NOMO-1 treated with DMSO at 0.1 percent for 48 hours (cell line): Measurements from ENCODE around the gene EWSR1.
"Not testable (repeated sequence)": the region's sequence is repeated elsewhere in the genome, so short reads cannot be mapped to it uniquely, and the experiment has no call there.

Source experiments
- DNase-seq: peaks from one replicate; lab custom pipeline; 2025; ENCODE audit not compliant: unreplicated experiment; lab: John Stamatoyannopoulos, UW

Gene EWSR1

DNA sequence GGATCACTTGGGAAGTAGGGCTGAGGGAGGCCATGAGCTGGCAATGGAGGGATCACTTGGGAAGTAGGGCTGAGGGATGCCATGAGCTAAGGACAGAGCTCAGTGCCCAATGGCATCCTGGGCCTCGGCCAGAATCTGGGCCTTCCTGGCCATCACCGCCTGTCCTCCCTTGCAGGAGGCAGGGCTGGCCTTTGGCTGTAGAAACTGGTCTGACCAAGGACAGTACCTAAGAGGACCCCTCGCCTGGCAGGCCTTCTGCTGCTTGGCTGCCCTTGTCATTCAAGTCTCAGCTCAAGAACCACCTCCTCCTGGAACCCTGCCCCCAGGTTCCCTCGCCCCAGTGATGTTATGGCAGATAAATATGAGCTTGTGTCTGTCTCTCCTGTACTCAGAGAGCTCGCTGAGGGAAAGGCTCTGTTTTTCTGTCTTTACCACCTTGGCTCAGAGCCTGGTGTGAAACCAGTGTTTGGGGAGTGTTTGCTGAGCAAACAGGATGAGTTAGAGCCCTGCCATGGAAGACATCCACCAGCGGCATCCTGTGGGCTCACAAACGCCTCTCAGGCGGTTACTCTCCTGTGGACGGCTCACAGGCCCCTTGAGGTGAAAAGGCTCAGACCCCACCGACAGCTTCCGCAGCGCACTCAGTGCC is 66.8 kb downstream of the EWSR1 start:
- no peak for DNase-seq

DNA sequence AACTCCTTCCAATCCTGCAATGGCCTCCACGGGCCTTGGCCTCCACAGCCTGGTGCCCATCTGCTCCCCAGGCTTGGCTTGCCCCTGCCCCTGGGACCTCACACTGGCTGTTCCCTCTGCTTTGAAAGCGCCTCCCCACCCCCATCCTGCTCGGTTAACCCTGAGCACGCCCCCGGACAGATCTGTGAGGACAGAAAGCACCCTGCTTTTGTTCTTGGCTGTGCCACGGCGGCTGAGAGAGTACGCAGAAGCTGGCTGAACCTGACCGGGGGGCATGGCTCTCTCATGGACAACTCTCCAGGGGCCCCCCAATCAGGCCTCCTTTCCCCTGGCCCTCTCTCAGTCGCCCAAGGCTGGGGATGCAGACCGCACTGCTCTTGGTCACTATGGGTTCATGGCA is 67.6 kb downstream of the EWSR1 start:
- no peak for DNase-seq

- no peak for DNase-seq
Observed at GRCh38 chr22:29336751-29337490, 68.9 kb downstream of the EWSR1 start.

DNA sequence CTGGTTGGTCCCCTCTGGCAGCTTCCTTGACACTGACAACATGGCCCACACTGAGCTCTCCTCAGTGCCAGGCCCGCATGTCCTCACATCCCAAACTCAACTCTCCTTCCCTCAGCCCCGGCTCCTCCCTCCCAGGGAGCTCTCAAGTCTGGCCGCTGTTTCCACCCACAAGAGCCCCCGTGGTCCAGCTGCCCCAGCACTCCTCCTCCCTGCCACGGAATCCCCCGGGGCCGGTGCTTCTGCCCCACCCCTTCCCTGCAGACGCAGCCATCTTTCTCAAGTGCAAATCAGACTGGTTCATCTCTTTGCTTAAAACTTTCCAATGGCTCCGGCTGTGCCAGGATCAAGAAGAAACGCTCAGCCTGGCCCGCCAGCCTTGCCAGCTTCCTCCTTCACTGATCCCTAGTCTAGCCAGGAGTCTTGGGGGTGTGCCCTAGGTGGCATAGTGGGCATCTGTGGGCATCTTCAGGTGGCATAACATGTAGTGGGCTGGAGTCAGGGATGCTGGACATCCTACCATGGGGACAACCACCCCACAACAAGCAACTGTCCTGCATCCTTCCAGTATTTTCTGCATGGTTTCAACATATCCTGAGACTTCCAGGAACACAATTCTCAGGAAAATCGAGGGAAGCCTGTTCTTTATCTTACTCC is 69.7 kb downstream of the EWSR1 start:
- no peak for DNase-seq

- DNase-seq, result no peak
Observed at GRCh38 chr22:29338398-29338797, 70.3 kb downstream of the EWSR1 start.

- no peak for DNase-seq
Observed at GRCh38 chr22:29339381-29340235, 71.5 kb downstream of the EWSR1 start.

DNA sequence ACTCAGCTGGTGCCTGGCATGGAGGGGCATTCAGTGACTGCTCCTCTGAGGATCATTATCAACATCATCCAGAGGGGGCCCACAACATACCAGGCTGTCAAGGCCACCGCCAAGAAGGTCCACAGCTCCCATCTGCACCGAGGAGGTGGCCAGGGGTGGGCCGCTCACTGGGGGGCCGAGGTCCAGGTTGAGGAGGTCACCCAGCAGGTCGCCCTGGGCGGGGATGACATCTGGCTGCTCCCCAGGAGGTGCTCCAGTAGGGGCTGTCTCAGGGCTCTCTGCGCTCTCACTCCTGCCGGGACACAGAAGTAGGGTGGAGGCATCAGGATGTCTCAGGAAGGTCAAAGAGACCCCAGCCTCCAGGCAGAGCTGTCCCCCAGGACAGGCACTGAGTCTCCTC is 72.5 kb downstream of the EWSR1 start:
- no peak for DNase-seq

DNA sequence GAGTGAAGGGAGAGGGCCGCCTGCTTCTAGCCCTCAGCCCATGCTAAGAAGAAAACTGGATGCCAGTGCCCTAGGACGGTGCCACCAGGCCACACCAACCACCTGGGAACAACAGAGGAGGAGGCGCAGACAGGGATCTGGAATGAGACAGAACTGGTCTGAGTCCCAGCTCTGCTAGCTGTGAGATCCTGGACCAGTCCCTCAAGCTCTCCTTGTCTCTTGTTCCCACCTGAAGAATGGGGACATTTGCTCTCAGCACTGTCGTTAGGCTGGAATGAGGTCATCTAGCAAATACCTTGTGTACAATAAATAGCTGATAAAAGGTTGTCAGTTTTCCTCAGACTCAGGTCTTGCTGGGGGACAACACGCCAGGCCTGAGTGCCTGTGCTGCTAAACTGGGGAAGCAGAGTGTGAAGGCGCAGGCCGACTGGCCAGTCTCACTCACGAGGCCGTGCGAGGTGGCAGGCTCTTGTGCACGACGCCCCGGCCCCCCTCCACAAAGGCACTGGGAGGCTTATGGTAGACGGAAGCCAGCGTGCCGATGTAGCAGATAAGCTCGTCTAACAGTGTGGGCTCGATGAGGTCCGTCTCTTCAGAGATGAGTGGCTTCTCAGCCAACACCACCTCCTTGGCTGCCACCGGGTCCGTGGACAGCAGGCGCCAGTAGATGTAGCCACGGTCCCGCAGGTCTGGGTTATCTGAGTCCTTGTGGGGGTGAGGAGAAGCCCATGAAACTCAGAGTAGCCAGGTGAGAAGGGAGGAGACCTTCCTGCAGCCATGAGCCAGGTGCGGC is 73.2 kb downstream of the EWSR1 start:
- no peak for DNase-seq

- DNase-seq, result no peak
Observed at GRCh38 chr22:29341849-29342127, 73.7 kb downstream of the EWSR1 start.

GRCh38 chr22:29342177-29342576 is 74.1 kb downstream of the EWSR1 start:
- DNase-seq, result no peak

DNA sequence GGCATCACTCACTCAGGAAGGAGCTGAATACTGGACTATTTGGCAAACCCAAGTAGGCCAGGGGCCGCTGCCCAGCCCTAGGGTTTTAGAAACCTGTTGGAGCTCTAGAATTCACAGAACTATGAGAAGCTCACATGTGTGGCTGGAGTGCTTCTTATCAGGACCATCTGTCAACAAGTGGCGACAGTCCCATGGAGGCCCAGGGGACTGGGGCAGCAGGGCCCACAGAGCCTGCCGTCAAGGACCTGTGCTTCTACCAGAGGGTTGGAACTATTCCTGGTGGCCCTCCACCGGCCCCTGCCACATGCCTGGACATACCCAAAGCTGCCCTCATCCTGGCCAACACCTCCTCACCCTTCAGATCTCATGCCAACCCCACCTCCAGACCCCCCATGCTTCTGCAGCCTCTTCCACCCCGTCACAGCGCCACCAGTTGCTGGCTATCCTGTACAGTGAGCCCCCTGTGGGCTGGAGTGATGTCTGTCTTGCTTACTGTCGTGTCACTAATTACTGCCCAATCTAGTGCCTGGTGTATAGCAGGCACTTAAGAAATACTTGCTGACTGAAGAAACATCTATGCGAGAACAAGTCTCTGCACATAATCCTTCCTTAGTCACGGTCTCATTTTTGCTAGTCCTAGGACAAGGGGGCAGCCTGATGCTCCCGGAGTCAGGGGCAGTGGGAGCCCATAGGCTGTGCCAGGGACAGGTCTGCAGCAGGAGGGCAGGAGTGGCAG is 74.7 kb downstream of the EWSR1 start:
- DNase-seq, result no peak

DNA sequence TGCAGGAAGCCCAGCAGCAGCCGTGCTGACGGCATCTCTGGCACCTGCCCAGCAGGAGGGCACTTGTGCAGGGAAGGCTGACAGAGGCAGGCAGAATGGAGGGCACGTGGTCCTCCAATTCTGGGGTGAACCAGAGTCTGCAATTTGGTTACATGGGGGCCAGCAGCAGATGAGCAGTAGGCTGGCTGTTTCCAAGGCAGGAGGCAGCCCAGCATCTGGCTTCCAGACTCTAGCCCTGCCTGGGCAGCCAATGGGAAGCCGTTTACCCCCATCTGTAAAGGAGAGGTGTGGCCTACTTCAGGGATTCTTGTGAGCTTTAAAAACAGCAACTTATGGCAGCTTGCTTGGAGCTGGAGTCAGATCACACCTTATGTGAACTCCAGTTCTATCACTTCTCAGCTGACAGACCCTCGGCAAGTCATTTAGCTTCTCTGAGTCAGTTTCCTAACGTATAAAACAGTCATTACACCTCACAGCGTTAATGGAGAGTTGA is 75.3 kb downstream of the EWSR1 start:
- no peak for DNase-seq

DNA sequence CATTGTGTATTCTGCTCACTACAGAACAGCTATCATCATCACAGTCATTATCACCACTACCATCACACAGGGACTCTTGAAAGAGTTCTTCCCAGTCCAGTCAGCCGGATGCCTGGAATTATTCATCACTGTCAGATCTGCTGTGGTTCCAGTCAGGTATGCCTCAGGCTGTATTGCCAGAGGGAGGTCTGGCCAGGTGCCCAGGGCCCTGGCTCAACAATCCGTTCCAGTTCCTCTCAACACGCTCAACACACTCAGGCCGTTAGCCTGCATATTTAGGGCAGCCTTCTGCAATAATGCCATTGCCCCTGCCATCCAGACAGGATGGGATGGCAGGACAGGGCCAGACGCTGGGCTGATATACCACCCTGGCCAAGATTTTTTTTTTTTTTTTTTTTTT is 76.1 kb downstream of the EWSR1 start:
- DNase-seq, result no peak

- not testable (repeated sequence) for DNase-seq
Observed at GRCh38 chr22:29344889-29345288, 76.8 kb downstream of the EWSR1 start.

DNA sequence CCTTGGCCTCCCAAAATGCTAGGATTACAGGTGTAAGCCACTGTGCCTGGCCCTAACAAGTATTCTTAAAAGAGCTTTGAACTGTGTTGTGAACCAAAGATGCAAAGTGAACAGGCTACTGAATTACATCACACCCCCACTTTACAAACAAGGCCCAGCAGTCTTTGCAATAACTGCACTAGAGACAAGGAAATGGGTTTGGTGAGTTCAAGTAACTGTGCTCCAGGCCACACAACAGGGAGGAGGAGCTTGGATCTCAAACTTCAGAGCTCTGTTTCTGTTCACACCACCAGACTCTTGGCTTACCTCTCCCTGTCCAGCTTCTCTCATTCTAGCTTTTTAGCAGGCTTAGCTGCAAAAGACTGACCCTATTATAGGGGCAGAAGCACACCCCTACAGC is 77.9 kb downstream of the EWSR1 start:
- DNase-seq, result no peak

DNA sequence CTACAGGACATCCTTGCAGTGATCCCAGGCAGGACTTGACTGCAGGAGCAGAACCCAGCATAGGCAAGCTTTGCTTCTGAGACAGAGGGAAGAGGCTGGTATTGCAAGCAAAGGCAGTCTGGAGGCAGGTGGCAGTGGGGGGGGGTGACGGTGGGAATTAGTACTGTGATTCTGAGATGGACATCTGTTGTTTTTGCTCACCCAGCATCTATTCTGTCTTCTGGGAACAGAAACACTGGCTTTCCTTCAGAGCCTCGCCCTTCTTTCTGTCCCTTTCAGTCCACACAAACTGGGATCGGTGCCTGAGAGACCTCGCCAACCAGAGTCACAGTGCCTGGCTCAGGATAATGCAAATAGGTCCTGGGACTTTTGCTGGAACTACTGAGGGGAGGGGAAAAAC is 78.6 kb downstream of the EWSR1 start:
- no peak for DNase-seq

GRCh38 chr22:29348041-29348440 is 80.0 kb downstream of the EWSR1 start:
- DNase-seq, result no peak

DNA sequence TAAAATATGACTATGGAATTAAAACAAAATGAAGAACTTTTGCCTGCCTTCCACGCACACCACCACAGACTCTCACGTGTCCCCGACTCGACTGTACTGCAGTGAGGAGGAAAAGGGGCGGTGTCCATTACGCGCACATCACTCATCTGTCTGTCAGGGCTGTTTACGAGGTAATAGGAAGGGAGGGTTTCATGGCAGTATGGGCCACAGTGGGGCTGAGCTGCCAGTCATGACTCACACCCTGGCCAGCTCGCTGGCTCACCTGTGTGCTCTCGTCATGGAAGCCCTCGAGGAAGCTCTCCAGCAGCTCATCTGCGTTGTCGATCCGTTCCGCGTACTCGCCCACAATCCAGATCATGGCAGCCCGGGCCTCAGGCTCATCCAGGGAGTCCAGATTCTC is 80.9 kb downstream of the EWSR1 start:
- no peak for DNase-seq
